ENCODE measurements around the gene DGCR8. TPM values are rescaled to one million over a fixed set of nuclear protein-coding genes. Genes with fewer than 3 reads are reported as not detected.
"Not testable (repeated sequence)": the region's sequence is repeated elsewhere in the genome, so short reads cannot be mapped to it uniquely, and the experiment has no call there.

Gene DGCR8
- total RNA-seq, 6 experiments from 2014 or later: 19.8 to 24.5 (median 22.0) TPM

DNA sequence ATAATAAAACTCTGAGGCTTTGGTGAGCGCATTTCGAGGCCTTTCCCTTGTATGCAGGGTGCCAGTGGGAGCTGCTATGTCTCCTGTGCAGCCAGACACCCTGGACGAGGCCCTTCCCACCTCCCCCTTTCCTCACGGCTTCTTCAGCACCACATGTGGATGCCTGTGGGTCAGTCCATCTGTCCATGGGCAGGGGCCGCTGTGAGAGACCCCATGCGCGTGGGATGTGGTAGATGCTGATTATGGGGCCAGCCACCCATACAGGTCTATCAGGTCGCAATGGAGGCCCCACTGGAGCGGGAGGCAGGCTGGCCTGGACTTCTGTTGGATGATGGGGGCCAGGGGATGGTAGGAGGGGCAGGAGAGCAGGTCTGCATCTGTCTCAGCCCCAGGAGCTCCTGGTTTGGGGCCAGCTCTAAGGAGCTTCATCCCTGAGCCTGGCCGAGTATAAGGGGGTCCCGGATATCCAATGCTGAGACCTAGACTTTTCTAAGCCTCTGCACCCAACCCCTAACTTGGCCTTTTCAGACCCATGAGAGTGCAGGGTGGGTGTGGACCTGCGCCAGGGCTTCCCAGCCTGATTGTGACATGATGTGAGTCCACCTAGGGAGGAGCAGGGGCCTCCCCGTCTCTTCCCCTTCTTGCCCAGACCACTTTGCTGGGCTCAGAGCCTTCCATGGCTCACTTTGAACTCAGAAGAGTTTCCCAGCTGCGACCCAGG is 14.0 kb upstream of the DGCR8 start:
- Mint-ChIP-seq H3K9me3 (no peaks in the 10 kb centered on the region), H3K36me3 (ENCODE audit: low read depth) (peaks cover 9% of the 10 kb centered on the region), H3K27me3 (ENCODE audit: insufficient read depth) (peaks cover 9% of the 10 kb centered on the region), H3K27ac (no peak overlapping the region), H3K4me3 (no peak overlapping the region), H3K4me1 (ENCODE audit: low read depth) (peaks cover 15% of the 10 kb centered on the region)
- TF ChIP-seq CTCF (IDR thresholded peaks at IDR 0.05): no peak
- no peak for DNase-seq

DNA sequence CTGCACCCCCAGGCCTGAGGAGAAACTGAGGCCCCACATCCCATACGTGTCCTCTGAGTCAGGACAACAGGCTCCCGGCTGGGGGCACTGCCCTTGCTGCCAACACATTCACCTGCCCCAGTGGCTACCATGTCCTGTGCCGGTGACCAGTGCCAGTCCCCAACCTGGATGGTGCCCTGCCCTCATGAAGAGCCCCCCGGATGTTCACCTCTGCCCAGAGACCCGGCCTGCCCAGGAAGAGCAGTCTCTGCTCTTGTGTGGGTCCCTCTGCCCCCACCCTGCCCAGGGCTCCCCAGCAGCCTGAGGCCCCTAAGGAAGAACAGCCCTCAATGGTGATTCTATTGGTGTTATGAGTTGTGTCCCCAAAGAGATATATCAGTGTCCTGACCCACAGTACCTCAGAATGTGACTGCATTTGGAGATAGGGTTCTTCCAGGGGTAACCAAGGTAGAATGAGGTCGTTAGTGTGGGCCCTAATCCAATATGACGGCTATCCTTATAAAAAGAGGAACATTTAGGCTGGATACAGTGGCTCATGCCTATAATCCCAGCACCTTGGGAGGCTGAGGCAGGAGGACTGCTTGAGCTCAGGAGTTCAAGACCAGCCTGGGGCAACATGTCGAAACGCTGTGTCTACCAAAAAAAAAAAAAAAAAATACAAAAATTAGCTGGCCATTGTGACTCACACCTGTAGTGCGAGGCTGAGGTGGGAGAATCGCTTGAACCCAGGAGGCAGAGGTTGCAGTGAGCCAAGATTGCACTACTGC is 13.2 kb upstream of the DGCR8 start:
- peaks cover 12% of the 10 kb centered on the region for H3K4me1 Mint-ChIP-seq (ENCODE audit: low read depth)
- DNase-seq: no peak
- no peak for TF ChIP-seq CTCF (IDR thresholded peaks at IDR 0.05)
- H3K9me3 Mint-ChIP-seq: no peaks in the 10 kb centered on the region
- H3K4me3 Mint-ChIP-seq: no peak overlapping the region
- H3K36me3 Mint-ChIP-seq (ENCODE audit: low read depth): peaks cover 9% of the 10 kb centered on the region
- peaks cover 9% of the 10 kb centered on the region for H3K27me3 Mint-ChIP-seq (ENCODE audit: insufficient read depth)
- H3K27ac Mint-ChIP-seq: no peak overlapping the region

GRCh38 chr22:20067384-20067682 is 12.7 kb upstream of the DGCR8 start:
- not testable (repeated sequence) for H3K36me3 Mint-ChIP-seq (ENCODE audit: low read depth); DNase-seq; H3K4me3 Mint-ChIP-seq; H3K9me3 Mint-ChIP-seq; H3K4me1 Mint-ChIP-seq (ENCODE audit: low read depth); H3K27me3 Mint-ChIP-seq (ENCODE audit: insufficient read depth); H3K27ac Mint-ChIP-seq

GRCh38 chr22:20068640-20069039 is 11.4 kb upstream of the DGCR8 start:
- no peak for DNase-seq
- no peak overlapping the region for H3K27ac Mint-ChIP-seq
- H3K4me1 Mint-ChIP-seq (ENCODE audit: low read depth): no peaks in the 10 kb centered on the region
- H3K9me3 Mint-ChIP-seq: no peaks in the 10 kb centered on the region
- H3K27me3 Mint-ChIP-seq (ENCODE audit: insufficient read depth): peaks cover 7% of the 10 kb centered on the region; the same call in 1 of the 2 replicates
- no peak for TF ChIP-seq CTCF (IDR thresholded peaks at IDR 0.05)
- no peaks in the 10 kb centered on the region for H3K36me3 Mint-ChIP-seq (ENCODE audit: low read depth)
- H3K4me3 Mint-ChIP-seq: no peak overlapping the region

DNA sequence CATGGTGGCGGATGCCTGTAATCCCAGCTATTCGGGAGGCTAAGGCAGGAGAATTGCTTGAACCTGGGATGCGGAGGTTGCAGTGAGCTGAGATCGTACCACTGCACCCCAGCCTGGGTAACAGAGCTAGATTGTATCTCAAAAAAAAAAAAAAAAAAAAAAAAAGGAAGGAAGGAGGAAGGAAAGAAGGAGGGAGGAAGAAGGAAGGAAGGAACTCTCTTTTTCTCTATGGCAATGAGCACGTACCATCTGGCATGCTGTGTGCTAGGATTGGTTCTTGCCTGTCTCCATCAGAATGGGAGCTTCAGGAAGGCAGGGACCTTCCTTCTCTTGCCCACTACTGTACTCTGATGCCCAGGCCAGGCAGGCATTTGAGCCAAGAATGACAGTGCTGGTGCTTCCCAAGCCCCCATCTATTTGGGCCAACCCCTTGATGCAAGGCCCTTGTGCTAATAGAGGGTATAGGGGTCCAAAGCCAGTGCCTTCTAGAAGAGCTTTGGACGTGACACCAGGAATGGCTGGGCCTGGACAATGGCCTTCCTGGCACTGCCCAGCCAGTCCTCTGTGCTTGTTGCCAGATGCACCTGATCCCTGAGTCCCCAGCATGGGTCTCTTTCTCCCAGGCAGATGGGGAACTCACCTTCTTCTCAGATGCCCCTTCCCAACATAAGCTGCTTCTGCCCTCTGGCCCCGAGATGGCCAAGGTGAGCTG is 10.6 kb upstream of the DGCR8 start:
- TF ChIP-seq CTCF (IDR thresholded peaks at IDR 0.05): no peak
- Mint-ChIP-seq H3K4me1 (ENCODE audit: low read depth) (no peaks in the 10 kb centered on the region), H3K27me3 (ENCODE audit: insufficient read depth) (peaks cover 7% of the 10 kb centered on the region; the same call in 1 of the 2 replicates), H3K27ac (no peak overlapping the region), H3K9me3 (no peaks in the 10 kb centered on the region), H3K36me3 (ENCODE audit: low read depth) (no peaks in the 10 kb centered on the region), H3K4me3 (no peak overlapping the region)
- no peak for DNase-seq

DNA sequence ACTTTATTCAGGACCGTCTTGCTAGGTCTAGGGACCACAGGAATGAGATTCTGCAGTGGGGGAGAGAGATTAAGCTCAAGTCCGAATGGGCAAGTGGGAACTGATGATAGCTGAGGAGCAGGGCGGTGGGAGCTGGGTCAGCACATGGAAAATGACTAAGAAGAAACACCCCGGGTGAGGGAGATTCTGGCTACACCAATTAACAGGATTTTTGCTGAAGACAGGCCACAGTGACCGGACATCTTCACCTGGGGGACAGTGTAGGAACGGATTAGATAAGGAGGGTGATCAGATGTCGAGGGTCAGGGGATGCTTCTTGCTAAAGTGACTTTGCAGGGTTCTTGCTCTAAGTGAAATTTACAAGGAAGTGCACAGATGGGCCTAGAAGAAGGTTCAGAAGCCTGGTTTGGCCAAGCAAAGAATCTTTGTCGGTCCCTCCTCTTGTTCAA is 8.5 kb upstream of the DGCR8 start:
- no peak for TF ChIP-seq CTCF (IDR thresholded peaks at IDR 0.05)
- Mint-ChIP-seq H3K27ac (no peak overlapping the region), H3K27me3 (ENCODE audit: insufficient read depth) (peaks cover 7% of the 10 kb centered on the region; the same call in 1 of the 2 replicates), H3K36me3 (ENCODE audit: low read depth) (no peaks in the 10 kb centered on the region), H3K9me3 (no peaks in the 10 kb centered on the region), H3K4me1 (ENCODE audit: low read depth) (no peaks in the 10 kb centered on the region), H3K4me3 (no peak overlapping the region)
- no peak for DNase-seq

Data from HFFc6 (cell line).